WTC11 (cell line): ENCODE data around the gene KRTAP3-2. TPM values are rescaled to one million over a fixed set of nuclear protein-coding genes. Genes with fewer than 3 reads are reported as not detected.

Experiments used
- ATAC-seq: fragments of 200-7000 bp; cut with Tn5 transposase; 2 replicates; pipeline ENCODE4 v1.10.0; 2021; ENCODE audit warnings: mild to moderate bottlenecking, moderate library complexity
- CTCF ChIA-PET: fragments of 300-600 bp; sonication (Branson Sonifier 250); formaldehyde crosslinking; loops from one replicate; lab custom pipeline; 2021; ENCODE audit warnings: antibody characterized with exemption; lab: Charles Lee
- POLR2A ChIA-PET: fragments of 350-600 bp; sonication (Branson Sonifier 250); formaldehyde crosslinking; loops from one replicate; lab custom pipeline; 2021; ENCODE audit warnings: antibody characterized with exemption; lab: Charles Lee
- DNase-seq: peaks from one replicate; pipeline ENCODE4 v3.0.0; 2021; ENCODE audit warnings: low spot score
- H3K27ac Mint-ChIP-seq: 2 replicates; pipeline ENCODE4 v1.8.0; 2021; ENCODE audit warnings: mixed read lengths
- H3K27me3 Mint-ChIP-seq: 2 replicates; pipeline ENCODE4 v1.8.0; 2021; ENCODE audit warnings: low read depth, mild to moderate bottlenecking, moderate library complexity, mixed read lengths
- H3K36me3 Mint-ChIP-seq: 2 replicates; pipeline ENCODE4 v1.8.0; 2021; ENCODE audit warnings: mixed read lengths
- H3K4me1 Mint-ChIP-seq: 2 replicates; pipeline ENCODE4 v1.8.0; 2022; ENCODE audit warnings: mixed read lengths
- H3K4me3 Mint-ChIP-seq: 2 replicates; pipeline ENCODE4 v1.8.0; 2021; ENCODE audit warnings: mild to moderate bottlenecking, moderate library complexity, mixed read lengths
- H3K9me3 Mint-ChIP-seq: 2 replicates; pipeline ENCODE4 v1.8.0; 2021; ENCODE audit warnings: mixed read lengths
- ATF3 ChIP-seq: sonication (generic); formaldehyde crosslinking; conservative IDR thresholded peaks from 2 replicates; pipeline ENCODE4 v1.8.1; 2022; ENCODE audit warnings: mild to moderate bottlenecking, missing genetic modification reagents
- CBFB ChIP-seq: sonication (generic); formaldehyde crosslinking; IDR thresholded peaks from 2 replicates; pipeline ENCODE4 v1.8.1; 2022; ENCODE audit warnings: mild to moderate bottlenecking, low read depth, missing genetic modification reagents
- CREB1 ChIP-seq: sonication (generic); formaldehyde crosslinking; IDR thresholded peaks from 2 replicates; pipeline ENCODE4 v1.8.0; 2023; ENCODE audit warnings: mild to moderate bottlenecking, missing genetic modification reagents
- FOXJ3 ChIP-seq: sonication (generic); formaldehyde crosslinking; IDR thresholded peaks from 2 replicates; pipeline ENCODE4 v1.9.0; 2021; ENCODE audit warnings: missing genetic modification reagents, mild to moderate bottlenecking, borderline replicate concordance
- JAZF1 ChIP-seq: fragments of 250-450 bp; sonication (Bioruptor Pico); IDR thresholded peaks from 2 replicates; pipeline ENCODE4 v1.9.0; 2021; ENCODE audit warnings: moderate library complexity, mild to moderate bottlenecking, inconsistent platforms
- JUN ChIP-seq: sonication (generic); formaldehyde crosslinking; IDR thresholded peaks from 2 replicates; pipeline ENCODE4 v1.8.0; 2023; ENCODE audit warnings: mild to moderate bottlenecking, missing genetic modification reagents
- MXD4 ChIP-seq: fragments of 250-450 bp; sonication (Bioruptor Pico); IDR thresholded peaks from 2 replicates; pipeline ENCODE4 v1.8.0; 2021; ENCODE audit warnings: mild to moderate bottlenecking, moderate library complexity, borderline replicate concordance
- PREB ChIP-seq: sonication (generic); formaldehyde crosslinking; IDR thresholded peaks from 2 replicates; pipeline ENCODE4 v1.8.1; 2022; ENCODE audit warnings: mild to moderate bottlenecking, missing genetic modification reagents, moderate library complexity, borderline replicate concordance
- PRRX2 ChIP-seq: fragments of 250-450 bp; sonication (Bioruptor Pico); IDR thresholded peaks from 2 replicates; pipeline ENCODE4 v1.8.0; 2021; ENCODE audit warnings: mild to moderate bottlenecking
- RELA ChIP-seq: sonication (generic); formaldehyde crosslinking; IDR thresholded peaks from 2 replicates; pipeline ENCODE4 v1.8.1; 2022; ENCODE audit warnings: missing genetic modification reagents, mild to moderate bottlenecking, borderline replicate concordance
- TCF7 ChIP-seq: sonication (generic); formaldehyde crosslinking; IDR thresholded peaks from 2 replicates; pipeline ENCODE4 v1.8.0; 2022; ENCODE audit warnings: mild to moderate bottlenecking, low read depth, missing genetic modification reagents, moderate library complexity
- TP53 ChIP-seq: sonication (generic); formaldehyde crosslinking; IDR thresholded peaks from 2 replicates; pipeline ENCODE4 v1.8.1; 2023; ENCODE audit warnings: mild to moderate bottlenecking, missing genetic modification reagents
- ZNF138 ChIP-seq: sonication (generic); formaldehyde crosslinking; conservative IDR thresholded peaks from 2 replicates; pipeline ENCODE4 v1.8.1; 2022; ENCODE audit warnings: mild to moderate bottlenecking, moderate library complexity, missing genetic modification reagents
- ZNF317 ChIP-seq: sonication (generic); formaldehyde crosslinking; IDR thresholded peaks from 2 replicates; pipeline ENCODE4 v1.8.1; 2023; ENCODE audit warnings: low read depth, mild to moderate bottlenecking, moderate library complexity, missing genetic modification reagents, borderline replicate concordance
- ZNF396 ChIP-seq: fragments of 250-450 bp; sonication (Bioruptor Pico); IDR thresholded peaks from 2 replicates; pipeline ENCODE4 v1.8.0; 2021; ENCODE audit warnings: mild to moderate bottlenecking, moderate library complexity, borderline replicate concordance
- ZNF416 ChIP-seq: fragments of 250-450 bp; sonication (Bioruptor Pico); IDR thresholded peaks from 2 replicates; pipeline ENCODE4 v1.9.0; 2021; ENCODE audit warnings: mild to moderate bottlenecking, inconsistent platforms
- ZNF423 ChIP-seq: fragments of 250-450 bp; sonication (Bioruptor Pico); IDR thresholded peaks from 2 replicates; pipeline ENCODE4 v2.1.2; 2022; ENCODE audit warnings: mild to moderate bottlenecking, moderate library complexity
- ZNF532 ChIP-seq: fragments of 250-450 bp; sonication (Bioruptor Pico); IDR thresholded peaks from 2 replicates; pipeline ENCODE4 v1.9.0; 2021; ENCODE audit warnings: mild to moderate bottlenecking, borderline replicate concordance
- ZNF671 ChIP-seq: fragments of 250-450 bp; sonication (Bioruptor Pico); IDR thresholded peaks from 2 replicates; pipeline ENCODE4 v1.8.0; 2021; ENCODE audit warnings: mild to moderate bottlenecking
- total RNA-seq: library from RNA; stranded (reverse); gene quantifications from 3 replicates; pipeline ENCODE4 v1.2.3, GENCODE V29; 2021
- TF ChIP-seq, protein P1 (sequence below): sonication (generic); formaldehyde crosslinking; IDR thresholded peaks from 2 replicates; pipeline ENCODE4 v1.8.1; 2022; ENCODE audit warnings: missing genetic modification reagents, borderline replicate concordance
- TF ChIP-seq, protein P2 (sequence below): fragments of 250-450 bp; sonication (Bioruptor Pico); IDR thresholded peaks from 2 replicates; pipeline ENCODE4 v1.9.0; 2021; ENCODE audit warnings: mild to moderate bottlenecking
- TF ChIP-seq, protein P3 (sequence below): sonication (generic); formaldehyde crosslinking; IDR thresholded peaks from 2 replicates; pipeline ENCODE4 v1.8.0; 2022; ENCODE audit warnings: mild to moderate bottlenecking, missing genetic modification reagents

Gene KRTAP3-2
- total RNA-seq, 1 experiment from 2014 or later: not detected

DNA sequence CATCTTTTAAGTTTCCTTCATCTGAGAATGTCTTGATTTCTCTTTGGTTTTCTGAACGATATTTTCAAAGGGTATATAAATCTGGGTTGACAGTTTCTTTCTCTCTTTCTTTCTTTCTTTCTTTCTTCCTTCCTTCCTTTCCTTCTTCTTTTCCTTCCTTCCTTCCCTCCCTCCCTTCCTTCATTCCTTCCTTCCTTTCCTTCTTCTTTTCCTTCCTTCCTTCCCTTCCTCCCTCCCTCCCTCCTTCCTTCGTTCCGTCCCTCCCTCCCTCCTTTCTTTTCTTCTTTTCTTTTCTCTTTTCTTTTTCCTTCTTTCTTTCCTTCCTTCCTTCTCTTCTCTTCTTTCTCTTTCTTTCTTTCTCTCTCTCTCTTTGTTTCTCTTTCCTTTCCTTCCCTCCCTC, 25.3 kb downstream of the KRTAP3-2 start:
- Mint-ChIP-seq H3K9me3 (peaks cover 4% of the 10 kb centered on the region; the same call in 1 of the 2 replicates), H3K27ac (no peak overlapping the region), H3K4me1 (peaks cover under 1% of the 10 kb centered on the region; the same call in 1 of the 2 replicates), H3K36me3 (no peaks in the 10 kb centered on the region), H3K27me3 (no peaks in the 10 kb centered on the region), H3K4me3 (no peak overlapping the region)
- ChIA-PET POLR2A (no interaction called here), CTCF (no interaction called here)
- ATAC-seq (no peak), DNase-seq (no peak)
- TF ChIP-seq, protein P1, sequence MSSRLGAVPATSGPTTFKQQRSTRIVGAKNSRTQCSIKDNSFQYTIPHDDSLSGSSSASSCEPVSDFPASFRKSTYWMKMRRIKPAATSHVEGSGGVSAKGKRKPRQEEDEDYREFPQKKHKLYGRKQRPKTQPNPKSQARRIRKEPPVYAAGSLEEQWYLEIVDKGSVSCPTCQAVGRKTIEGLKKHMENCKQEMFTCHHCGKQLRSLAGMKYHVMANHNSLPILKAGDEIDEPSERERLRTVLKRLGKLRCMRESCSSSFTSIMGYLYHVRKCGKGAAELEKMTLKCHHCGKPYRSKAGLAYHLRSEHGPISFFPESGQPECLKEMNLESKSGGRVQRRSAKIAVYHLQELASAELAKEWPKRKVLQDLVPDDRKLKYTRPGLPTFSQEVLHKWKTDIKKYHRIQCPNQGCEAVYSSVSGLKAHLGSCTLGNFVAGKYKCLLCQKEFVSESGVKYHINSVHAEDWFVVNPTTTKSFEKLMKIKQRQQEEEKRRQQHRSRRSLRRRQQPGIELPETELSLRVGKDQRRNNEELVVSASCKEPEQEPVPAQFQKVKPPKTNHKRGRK (CRISPR knock-in tag): 0 out of 2 replicates have a peak, but pooled peaks have one; percentile 36
- no peak for TF ChIP-seq ZNF396 (CRISPR knock-in tag)
- TF ChIP-seq JUN (CRISPR knock-in tag): no peak

DNA sequence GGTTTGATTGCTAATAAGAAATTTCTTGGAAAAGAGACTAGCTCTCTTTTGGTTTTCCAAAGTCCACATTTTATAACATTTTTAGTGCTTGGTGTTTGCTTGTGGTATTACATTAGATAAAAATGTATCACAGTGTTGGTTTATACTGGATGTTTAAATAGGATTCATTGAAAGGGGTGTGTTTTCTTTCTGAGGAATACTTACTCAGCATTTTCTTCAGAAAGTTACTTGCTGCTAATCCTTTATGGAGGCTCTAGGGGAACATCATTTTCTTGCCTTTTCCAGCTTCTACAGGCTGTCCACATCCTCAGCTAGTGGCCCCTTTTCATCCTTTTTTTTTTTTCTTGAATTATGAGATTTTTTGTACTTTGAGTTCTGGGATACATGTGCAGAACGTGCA, 32.1 kb downstream of the KRTAP3-2 start:
- ATAC-seq: no peak
- no peak for DNase-seq
- Mint-ChIP-seq H3K4me3 (no peak overlapping the region), H3K36me3 (no peaks in the 10 kb centered on the region), H3K27ac (no peak overlapping the region), H3K4me1 (no peaks in the 10 kb centered on the region), H3K9me3 (peaks cover 11% of the 10 kb centered on the region), H3K27me3 (no peaks in the 10 kb centered on the region)
- CTCF ChIA-PET: interaction anchor here (0.9 kb wide), 1 partner anchor 355 kb away, joined by 3 read pairs; no protein-coding TSS in a partner anchor
- TF ChIP-seq ZNF532 (CRISPR knock-in tag) (no peak), ZNF138 (no peak), ZNF416 (CRISPR knock-in tag) (no peak), CBFB (CRISPR knock-in tag) (no peak), ZNF317 (CRISPR knock-in tag) (no peak), MXD4 (CRISPR knock-in tag) (no peak), RELA (CRISPR knock-in tag) (no peak), ZNF671 (CRISPR knock-in tag) (no peak)
- POLR2A ChIA-PET: no interaction called here

DNA sequence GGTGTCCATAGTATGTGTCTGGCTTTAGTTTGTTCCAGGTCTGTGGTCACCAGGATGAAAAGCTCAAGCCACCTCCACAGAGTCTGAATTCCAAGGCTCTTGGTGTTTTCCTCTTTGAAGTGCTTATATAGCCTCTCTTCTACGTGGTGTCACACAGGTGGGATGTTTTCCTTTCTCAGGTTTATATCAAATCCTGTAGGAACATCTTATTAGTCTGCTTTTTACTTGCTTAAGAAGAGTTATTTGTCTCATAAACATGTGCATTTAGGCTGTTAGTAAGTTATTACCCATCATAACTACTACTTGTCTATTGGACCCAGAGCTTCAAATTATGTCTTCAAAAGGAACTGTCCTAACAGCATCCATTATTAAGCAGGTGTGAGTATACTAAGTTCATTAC, 32.9 kb downstream of the KRTAP3-2 start, which contains the start of gene KRT39:
TSS of gene KRT39 (minus strand) at position 101 of the 400 bp plus-strand sequence. CDS start at position 9, 92 bp downstream.
- Mint-ChIP-seq H3K27ac (no peak within 1 kb of the TSS), H3K4me3 (no peak within 1 kb of the TSS), H3K27me3 (no peaks in the 10 kb centered on the region), H3K4me1 (no peaks in the 10 kb centered on the region), H3K9me3 (peaks cover 11% of the 10 kb centered on the region), H3K36me3 (no peaks in the 10 kb centered on the region)
- ChIA-PET POLR2A (no interaction called here), CTCF (interaction anchor here (0.9 kb wide), 1 partner anchor 356 kb away, joined by 3 read pairs; no protein-coding TSS in a partner anchor)
- ATAC-seq (no peak), DNase-seq (no peak)
- no peak for TF ChIP-seq PREB (CRISPR knock-in tag)
- no peak for TF ChIP-seq JAZF1 (CRISPR knock-in tag)
- TF ChIP-seq PRRX2 (CRISPR knock-in tag): no peak
- no peak for TF ChIP-seq ZNF138
- TF ChIP-seq, protein P2, sequence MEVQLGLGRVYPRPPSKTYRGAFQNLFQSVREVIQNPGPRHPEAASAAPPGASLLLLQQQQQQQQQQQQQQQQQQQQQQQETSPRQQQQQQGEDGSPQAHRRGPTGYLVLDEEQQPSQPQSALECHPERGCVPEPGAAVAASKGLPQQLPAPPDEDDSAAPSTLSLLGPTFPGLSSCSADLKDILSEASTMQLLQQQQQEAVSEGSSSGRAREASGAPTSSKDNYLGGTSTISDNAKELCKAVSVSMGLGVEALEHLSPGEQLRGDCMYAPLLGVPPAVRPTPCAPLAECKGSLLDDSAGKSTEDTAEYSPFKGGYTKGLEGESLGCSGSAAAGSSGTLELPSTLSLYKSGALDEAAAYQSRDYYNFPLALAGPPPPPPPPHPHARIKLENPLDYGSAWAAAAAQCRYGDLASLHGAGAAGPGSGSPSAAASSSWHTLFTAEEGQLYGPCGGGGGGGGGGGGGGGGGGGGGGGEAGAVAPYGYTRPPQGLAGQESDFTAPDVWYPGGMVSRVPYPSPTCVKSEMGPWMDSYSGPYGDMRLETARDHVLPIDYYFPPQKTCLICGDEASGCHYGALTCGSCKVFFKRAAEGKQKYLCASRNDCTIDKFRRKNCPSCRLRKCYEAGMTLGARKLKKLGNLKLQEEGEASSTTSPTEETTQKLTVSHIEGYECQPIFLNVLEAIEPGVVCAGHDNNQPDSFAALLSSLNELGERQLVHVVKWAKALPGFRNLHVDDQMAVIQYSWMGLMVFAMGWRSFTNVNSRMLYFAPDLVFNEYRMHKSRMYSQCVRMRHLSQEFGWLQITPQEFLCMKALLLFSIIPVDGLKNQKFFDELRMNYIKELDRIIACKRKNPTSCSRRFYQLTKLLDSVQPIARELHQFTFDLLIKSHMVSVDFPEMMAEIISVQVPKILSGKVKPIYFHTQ: no peak
- TF ChIP-seq, protein P3, sequence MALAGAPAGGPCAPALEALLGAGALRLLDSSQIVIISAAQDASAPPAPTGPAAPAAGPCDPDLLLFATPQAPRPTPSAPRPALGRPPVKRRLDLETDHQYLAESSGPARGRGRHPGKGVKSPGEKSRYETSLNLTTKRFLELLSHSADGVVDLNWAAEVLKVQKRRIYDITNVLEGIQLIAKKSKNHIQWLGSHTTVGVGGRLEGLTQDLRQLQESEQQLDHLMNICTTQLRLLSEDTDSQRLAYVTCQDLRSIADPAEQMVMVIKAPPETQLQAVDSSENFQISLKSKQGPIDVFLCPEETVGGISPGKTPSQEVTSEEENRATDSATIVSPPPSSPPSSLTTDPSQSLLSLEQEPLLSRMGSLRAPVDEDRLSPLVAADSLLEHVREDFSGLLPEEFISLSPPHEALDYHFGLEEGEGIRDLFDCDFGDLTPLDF (CRISPR knock-in tag): no peak
- TF ChIP-seq CREB1 (CRISPR knock-in tag): no peak
- no peak for TF ChIP-seq TP53 (CRISPR knock-in tag)
- TF ChIP-seq TCF7 (CRISPR knock-in tag): no peak
- no peak for TF ChIP-seq MXD4 (CRISPR knock-in tag)
- no peak for TF ChIP-seq FOXJ3 (CRISPR knock-in tag)
- TF ChIP-seq ZNF423 (CRISPR knock-in tag): no peak
- TF ChIP-seq ATF3 (CRISPR knock-in tag): no peak
